K562 (cell line): ENCODE data around the gene DND1. TPM values are rescaled to one million over a fixed set of nuclear protein-coding genes. Genes with fewer than 3 reads are reported as not detected.

Source experiments
- ATAC-seq: fragments of 200-7000 bp; cut with Tn5 transposase; 3 replicates; pipeline ENCODE4 v1.9.1; 2020; ENCODE audit warnings: moderate library complexity
- BruUV-seq: library from RNA; stranded (reverse); fragments of 400-500 nt; replicated peaks from 2 replicates; lab custom pipeline; 2021; lab: Mats Ljungman, UMichigan
- CTCF ChIA-PET: fragments of 300-600 bp; formaldehyde crosslinking; extraction: SDS; loops from one replicate; lab custom pipeline; 2021; ENCODE audit warnings: low intra/inter-chr PET ratio; lab: Yijun Ruan, JAX
- POLR2A ChIA-PET: fragments of 300-600, 350-650 bp; sonication (Branson Sonifier 250); formaldehyde crosslinking; extraction: SDS; loops from one replicate; lab custom pipeline; 2021; ENCODE audit warnings: antibody characterized with exemption, inconsistent platforms; lab: Yijun Ruan, JAX
- DNase-seq, 4 experiments: peaks; one replicate each; pipeline versions ENCODE4 v3.0.0 to v3.0.0-alpha.2; 2011 to 2018; ENCODE audit warnings: low spot score in 3 of 4, mixed read lengths in 3 of 4; ENCODE audit errors: extremely low read depth in 1 of 4
- FAIRE-seq: peaks from 2 replicates; lab custom pipeline; 2011; peaks lifted over from hg19 to GRCh38; lab: Jason Lieb, UNC
- H2AFZ ChIP-seq: 2 replicates; pipeline ENCODE4 v1.6.0; 2011; ENCODE audit warnings: low read depth, low read length, control low read depth, inconsistent platforms
- H3K27ac ChIP-seq: fragments of 200-600 bp; 3 replicates; pipeline ENCODE4 v1.8.0; 2011; ENCODE audit warnings: low read depth, mild to moderate bottlenecking, control low read depth, inconsistent platforms, low read length, moderate library complexity, mixed read lengths; ENCODE audit errors: extremely low read depth
- H3K27me3 ChIP-seq, 2 experiments: fragments of 300-600 bp in 1 of 2; 2 replicates in 1 of 2; 3 replicates in 1 of 2; pipeline versions ENCODE4 v1.6.0 to v1.8.0; 2011; ENCODE audit warnings: inconsistent platforms in 2 of 2, low read length in 2 of 2, mild to moderate bottlenecking in 1 of 2, mixed read lengths in 1 of 2, moderate library complexity in 1 of 2; ENCODE audit not compliant: control insufficient read depth in 2 of 2, insufficient read depth in 2 of 2
- H3K36me3 ChIP-seq: fragments of 300-600 bp; 3 replicates; pipeline ENCODE4 v1.8.0; 2011; ENCODE audit warnings: mild to moderate bottlenecking, low read length, inconsistent platforms; ENCODE audit not compliant: control insufficient read depth, insufficient read depth
- H3K4me1 ChIP-seq, 2 experiments: fragments of 200-600 bp in 1 of 2; replicated peaks in 1 of 2; 2 replicates in 1 of 2; 3 replicates in 1 of 2; pipeline versions ENCODE4 v1.5.1 to v1.8.0; 2011; ENCODE audit warnings: inconsistent platforms in 2 of 2, low read length in 2 of 2, mild to moderate bottlenecking in 1 of 2, mixed read lengths in 1 of 2, moderate library complexity in 1 of 2; ENCODE audit not compliant: control insufficient read depth in 2 of 2, insufficient read depth in 2 of 2
- H3K4me2 ChIP-seq: 2 replicates; pipeline ENCODE4 v1.6.1; 2011; ENCODE audit warnings: low read length, control low read depth, inconsistent platforms, mixed read lengths; ENCODE audit not compliant: insufficient read depth
- H3K4me3 ChIP-seq: fragments of 200-600 bp; sonication (generic), shearing (Covaris generic); 2 replicates; pipeline ENCODE4 v1.5.1; 2016; ENCODE audit warnings: control low read depth, inconsistent platforms
- H3K79me2 ChIP-seq: fragments of 200-600 bp; 3 replicates; pipeline ENCODE4 v1.8.0; 2011; ENCODE audit warnings: low read length, inconsistent platforms; ENCODE audit not compliant: control insufficient read depth, insufficient read depth
- H3K9ac ChIP-seq, 2 experiments: 2 replicates each; pipeline versions ENCODE4 v1.6.0 to v1.6.1; 2011; ENCODE audit warnings: low read depth in 2 of 2, low read length in 2 of 2, control low read depth in 1 of 2, inconsistent platforms in 1 of 2, mild to moderate bottlenecking in 1 of 2, mixed read lengths in 1 of 2; ENCODE audit not compliant: insufficient read depth in 1 of 2
- H3K9me1 ChIP-seq: one replicate; pipeline ENCODE4 v1.6.0; 2011; ENCODE audit warnings: inconsistent platforms, mild to moderate bottlenecking, low read length, moderate library complexity; ENCODE audit not compliant: control insufficient read depth, insufficient read depth
- H3K9me3 ChIP-seq: replicated peaks from 2 replicates; pipeline ENCODE4 v1.5.1; 2011; ENCODE audit warnings: low read depth, low read length, inconsistent platforms; ENCODE audit not compliant: control insufficient read depth, insufficient read depth
- H4K20me1 ChIP-seq: replicated peaks from 2 replicates; pipeline ENCODE4 v1.6.1; 2011; ENCODE audit warnings: low read length, inconsistent platforms, mixed read lengths; ENCODE audit not compliant: control insufficient read depth, insufficient read depth
- CXXC5 ChIP-seq: fragments of 250-450 bp; sonication (Bioruptor Pico); IDR thresholded peaks from 2 replicates; pipeline ENCODE4 v1.8.0; 2022; ENCODE audit warnings: inconsistent platforms, mild to moderate bottlenecking, moderate library complexity
- EP400 ChIP-seq: fragments of 450-650 bp; IDR thresholded peaks from 2 replicates; pipeline ENCODE4 v1.6.1; 2017; ENCODE audit warnings: antibody characterized with exemption, mild to moderate bottlenecking, moderate library complexity
- KAT2B ChIP-seq: IDR thresholded peaks from one replicate; pipeline ENCODE4 v1.6.1; 2012; ENCODE audit warnings: low read depth, mild to moderate bottlenecking, control low read depth, inconsistent platforms, low read length, moderate library complexity
- MTA2 ChIP-seq: fragments of 450-650 bp; IDR thresholded peaks from 2 replicates; pipeline ENCODE4 v1.6.1; 2016; ENCODE audit warnings: low read depth
- RBFOX2 ChIP-seq: fragments of 200-400 bp; formaldehyde crosslinking; IDR thresholded peaks from 2 replicates; pipeline ENCODE4 v1.6.1; 2017; ENCODE audit warnings: low read depth, mild to moderate bottlenecking, low read length, moderate library complexity
- SMAD1 ChIP-seq: fragments of 150-350 bp; IDR thresholded peaks from 2 replicates; pipeline ENCODE4 v1.6.1; 2014; ENCODE audit warnings: low read length, low read depth; ENCODE audit not compliant: partially characterized antibody
- SMARCC2 ChIP-seq: fragments of 450-650 bp; IDR thresholded peaks from 2 replicates; pipeline ENCODE4 v1.6.1; 2017; ENCODE audit warnings: antibody characterized with exemption, moderate library complexity, mild to moderate bottlenecking, low read depth
- ZNF134 ChIP-seq: fragments of 250-450 bp; sonication (Bioruptor Pico); conservative IDR thresholded peaks from 2 replicates; pipeline ENCODE4 v1.4.0; 2020
- WGBS: fragments of 100-300 bp; shearing (Covaris generic); methylation state at CpG from one replicate; pipeline ENCODE4 v1.1.6; 2016; ENCODE audit warnings: low coverage, mixed read lengths; ENCODE audit not compliant: insufficient coverage; ENCODE audit errors: missing lambda C conversion rate; 5-methylcytosine and 5-hydroxymethylcytosine counted together
- in situ Hi-C: fragments of 300-500 bp; cut with MboI; formaldehyde crosslinking; loops from 4 replicates; pipeline ENCODE4 v1.15.0; 2018; ENCODE audit warnings: inconsistent platforms, mixed read lengths
- intact Hi-C: fragments of 100-400 bp; cut with micrococcal nuclease; formaldehyde crosslinking; loops from 2 replicates; pipeline ENCODE4 v1.14.2; 2022
- polyA plus RNA-seq, 8 experiments: library from polyadenylated mRNA; depleted of rRNA in 4 of 8; stranded (reverse) in 5 of 8; unstranded in 3 of 8; fragments of >200 nt; fragmentation: Nextera tagmentation in 2 of 8; fragmentation: Illumina TruSeq in 1 of 8; extraction: Ambion mirVana in 2 of 8; extraction: Trizol in 1 of 8; gene quantifications; 2 replicates each; pipeline versions ENCODE4 v1.2.1 to v1.2.3, GENCODE V29; 2011 to 2014; ENCODE audit warnings: inconsistent platforms in 1 of 8, missing spikeins in 1 of 8
- total RNA-seq, 7 experiments: library from RNA; depleted of rRNA in 6 of 7; stranded (reverse); fragments of >200 nt in 6 of 7; fragmentation: Illumina TruSeq in 2 of 7; extraction: Trizol in 2 of 7; gene quantifications; 2 replicates each; pipeline versions ENCODE4 v1.2.1 to v1.2.3, GENCODE V29; 2011 to 2021; ENCODE audit warnings: low replicate concordance in 1 of 7
- TF ChIP-seq, protein P1 (sequence below): fragments of 250-450 bp; sonication (Bioruptor Pico); IDR thresholded peaks from 2 replicates; pipeline ENCODE4 v1.4.0; 2020; ENCODE audit warnings: mild to moderate bottlenecking, moderate library complexity, borderline replicate concordance
- TF ChIP-seq, protein P2 (sequence below): fragments of 250-450 bp; sonication (Bioruptor Pico); IDR thresholded peaks from 2 replicates; pipeline ENCODE4 v1.4.0; 2020

Gene DND1
- total and polyA plus RNA-seq, 9 of the 15 experiments (the other 6 are each of a cell fraction or from before 2014, with no cell fraction given): 0.37 to 2.0 (median 0.90) TPM; not detected in 3

DNA sequence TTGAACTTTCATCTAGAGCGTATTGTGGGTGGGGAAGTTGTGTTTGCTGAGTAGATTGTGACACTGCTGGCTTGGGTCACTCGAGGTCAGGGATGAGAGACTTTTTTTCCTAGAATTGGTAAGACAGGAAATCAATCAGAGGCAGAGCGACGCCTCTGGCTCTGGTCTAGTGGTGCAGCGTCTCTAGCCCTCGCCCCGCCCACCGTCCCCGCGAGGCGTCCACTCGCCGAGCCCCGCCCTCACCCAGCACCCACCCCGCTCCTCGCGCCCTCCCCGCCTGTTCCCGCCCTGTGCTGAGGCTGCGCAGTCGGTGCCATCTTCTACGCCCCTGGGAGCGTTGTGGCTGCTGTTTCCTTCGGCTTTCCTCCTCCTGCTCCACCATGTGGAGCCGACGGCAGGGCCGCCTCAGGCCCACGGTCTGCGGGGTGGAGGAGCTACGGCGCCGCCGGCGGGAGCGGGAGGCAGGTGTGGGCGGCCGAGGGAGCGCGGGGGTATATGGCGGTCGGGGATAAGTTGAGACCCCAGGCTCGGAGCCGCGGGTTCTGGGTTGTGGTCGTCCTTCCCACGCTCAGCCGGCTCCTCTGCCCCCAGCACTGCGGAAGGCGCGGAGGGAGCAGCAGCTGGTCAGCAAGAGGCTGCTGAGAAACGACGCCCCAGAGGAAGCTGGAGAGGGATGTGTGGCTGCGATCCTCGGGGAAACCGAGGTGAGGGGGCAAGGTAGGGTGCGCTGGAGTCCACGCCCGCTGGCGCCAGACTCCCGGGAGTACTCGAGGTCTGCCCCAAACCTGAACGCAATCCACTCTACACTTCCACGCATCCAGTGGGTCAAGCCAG lies 34.0 kb downstream of the DND1 start, which contains the start of gene TMCO6:
TSS of gene TMCO6 (plus strand) at position 304 of the 834 bp plus-strand sequence. CDS start at position 381, 77 bp downstream.
- H3K79me2 ChIP-seq: peaks cover 26% of the 10 kb centered on the region
- in situ Hi-C loops: no loop called here
- peak within 1 kb of the TSS; percentile 85 for H2AFZ ChIP-seq
- WGBS: 0% methylated on average over 39 of the region's 63 CpGs
- BruUV-seq: TSS peak; percentile 65
- H3K27ac ChIP-seq: peak within 1 kb of the TSS; percentile 87
- peaks cover 37% of the 10 kb centered on the region for H3K36me3 ChIP-seq
- peak within 1 kb of the TSS; percentile 93 for H3K4me2 ChIP-seq
- peak; percentile 98 to 99 (median 99) for DNase-seq
- peak; percentile 96 for FAIRE-seq
- no peaks in the 10 kb centered on the region; a peak in 1 of 5 replicates for H3K27me3 ChIP-seq
- CTCF ChIA-PET: interaction anchor here (0.8 kb wide), 1 partner anchor 40 kb away, joined by 4 read pairs; no protein-coding TSS in a partner anchor
- intact Hi-C loops: loop anchor here (1.0 to 2.0 kb wide), 7 partner anchors 29 to 239 kb away; partner anchors contain the start of genes ANKHD1, APBB3, SLC35A4 and SRA1
- H4K20me1 ChIP-seq: no peaks in the 10 kb centered on the region; the same call in 1 of the 2 replicates
- H3K4me3 ChIP-seq: peak within 1 kb of the TSS; percentile 54
- peak within 1 kb of the TSS; percentile 73 to 100 for H3K9ac ChIP-seq
- no peaks in the 10 kb centered on the region for H3K9me1 ChIP-seq
- H3K9me3 ChIP-seq: no peaks in the 10 kb centered on the region
- H3K4me1 ChIP-seq: peaks cover 4 to 20% of the 10 kb centered on the region in 2 experiments; a peak in 4 of 5 replicates
- peak; percentile 95 for ATAC-seq
- POLR2A ChIA-PET: interaction anchor here (0.6 to 2.4 kb wide), 14 partner anchors 8 to 452 kb away, joined by 3 to 8 read pairs (median 3); partner anchors contain the start of genes EIF4EBP3, IK and NDUFA2
- TF ChIP-seq KAT2B (no peak), EP400 (peak; percentile 81), SMARCC2 (0 out of 2 replicates have a peak, but pooled peaks have one; percentile 39), SMAD1 (peak; percentile 66), CXXC5 (CRISPR knock-in tag) (peak; percentile 66), ZNF134 (CRISPR knock-in tag) (no peak), RBFOX2 (peak; percentile 95), MTA2 (no peak)
- TF ChIP-seq, protein P1, sequence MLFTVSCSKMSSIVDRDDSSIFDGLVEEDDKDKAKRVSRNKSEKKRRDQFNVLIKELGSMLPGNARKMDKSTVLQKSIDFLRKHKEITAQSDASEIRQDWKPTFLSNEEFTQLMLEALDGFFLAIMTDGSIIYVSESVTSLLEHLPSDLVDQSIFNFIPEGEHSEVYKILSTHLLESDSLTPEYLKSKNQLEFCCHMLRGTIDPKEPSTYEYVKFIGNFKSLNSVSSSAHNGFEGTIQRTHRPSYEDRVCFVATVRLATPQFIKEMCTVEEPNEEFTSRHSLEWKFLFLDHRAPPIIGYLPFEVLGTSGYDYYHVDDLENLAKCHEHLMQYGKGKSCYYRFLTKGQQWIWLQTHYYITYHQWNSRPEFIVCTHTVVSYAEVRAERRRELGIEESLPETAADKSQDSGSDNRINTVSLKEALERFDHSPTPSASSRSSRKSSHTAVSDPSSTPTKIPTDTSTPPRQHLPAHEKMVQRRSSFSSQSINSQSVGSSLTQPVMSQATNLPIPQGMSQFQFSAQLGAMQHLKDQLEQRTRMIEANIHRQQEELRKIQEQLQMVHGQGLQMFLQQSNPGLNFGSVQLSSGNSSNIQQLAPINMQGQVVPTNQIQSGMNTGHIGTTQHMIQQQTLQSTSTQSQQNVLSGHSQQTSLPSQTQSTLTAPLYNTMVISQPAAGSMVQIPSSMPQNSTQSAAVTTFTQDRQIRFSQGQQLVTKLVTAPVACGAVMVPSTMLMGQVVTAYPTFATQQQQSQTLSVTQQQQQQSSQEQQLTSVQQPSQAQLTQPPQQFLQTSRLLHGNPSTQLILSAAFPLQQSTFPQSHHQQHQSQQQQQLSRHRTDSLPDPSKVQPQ (CRISPR knock-in tag): no peak
- TF ChIP-seq, protein P2, sequence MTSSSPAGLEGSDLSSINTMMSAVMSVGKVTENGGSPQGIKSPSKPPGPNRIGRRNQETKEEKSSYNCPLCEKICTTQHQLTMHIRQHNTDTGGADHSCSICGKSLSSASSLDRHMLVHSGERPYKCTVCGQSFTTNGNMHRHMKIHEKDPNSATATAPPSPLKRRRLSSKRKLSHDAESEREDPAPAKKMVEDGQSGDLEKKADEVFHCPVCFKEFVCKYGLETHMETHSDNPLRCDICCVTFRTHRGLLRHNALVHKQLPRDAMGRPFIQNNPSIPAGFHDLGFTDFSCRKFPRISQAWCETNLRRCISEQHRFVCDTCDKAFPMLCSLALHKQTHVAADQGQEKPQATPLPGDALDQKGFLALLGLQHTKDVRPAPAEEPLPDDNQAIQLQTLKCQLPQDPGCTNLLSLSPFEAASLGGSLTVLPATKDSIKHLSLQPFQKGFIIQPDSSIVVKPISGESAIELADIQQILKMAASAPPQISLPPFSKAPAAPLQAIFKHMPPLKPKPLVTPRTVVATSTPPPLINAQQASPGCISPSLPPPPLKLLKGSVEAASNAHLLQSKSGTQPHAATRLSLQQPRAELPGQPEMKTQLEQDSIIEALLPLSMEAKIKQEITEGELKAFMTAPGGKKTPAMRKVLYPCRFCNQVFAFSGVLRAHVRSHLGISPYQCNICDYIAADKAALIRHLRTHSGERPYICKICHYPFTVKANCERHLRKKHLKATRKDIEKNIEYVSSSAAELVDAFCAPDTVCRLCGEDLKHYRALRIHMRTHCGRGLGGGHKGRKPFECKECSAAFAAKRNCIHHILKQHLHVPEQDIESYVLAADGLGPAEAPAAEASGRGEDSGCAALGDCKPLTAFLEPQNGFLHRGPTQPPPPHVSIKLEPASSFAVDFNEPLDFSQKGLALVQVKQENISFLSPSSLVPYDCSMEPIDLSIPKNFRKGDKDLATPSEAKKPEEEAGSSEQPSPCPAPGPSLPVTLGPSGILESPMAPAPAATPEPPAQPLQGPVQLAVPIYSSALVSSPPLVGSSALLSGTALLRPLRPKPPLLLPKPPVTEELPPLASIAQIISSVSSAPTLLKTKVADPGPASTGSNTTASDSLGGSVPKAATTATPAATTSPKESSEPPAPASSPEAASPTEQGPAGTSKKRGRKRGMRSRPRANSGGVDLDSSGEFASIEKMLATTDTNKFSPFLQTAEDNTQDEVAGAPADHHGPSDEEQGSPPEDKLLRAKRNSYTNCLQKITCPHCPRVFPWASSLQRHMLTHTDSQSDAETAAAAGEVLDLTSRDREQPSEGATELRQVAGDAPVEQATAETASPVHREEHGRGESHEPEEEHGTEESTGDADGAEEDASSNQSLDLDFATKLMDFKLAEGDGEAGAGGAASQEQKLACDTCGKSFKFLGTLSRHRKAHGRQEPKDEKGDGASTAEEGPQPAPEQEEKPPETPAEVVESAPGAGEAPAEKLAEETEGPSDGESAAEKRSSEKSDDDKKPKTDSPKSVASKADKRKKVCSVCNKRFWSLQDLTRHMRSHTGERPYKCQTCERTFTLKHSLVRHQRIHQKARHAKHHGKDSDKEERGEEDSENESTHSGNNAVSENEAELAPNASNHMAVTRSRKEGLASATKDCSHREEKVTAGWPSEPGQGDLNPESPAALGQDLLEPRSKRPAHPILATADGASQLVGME (CRISPR knock-in tag): no peak
